OCI-LY3 (cell line): ENCODE results near the gene TRIM24.

Experiments
- EZH2phosphoT487 ChIP-seq: fragments of 200-600 bp; shearing (Covaris generic); IDR thresholded peaks from 2 replicates; pipeline ENCODE4 v1.6.1; 2018; ENCODE audit warnings: antibody characterized with exemption, mixed run types, low read depth
- TF ChIP-seq, protein P1 (sequence below): fragments of 200-600, 300-600 bp; sonication (generic); IDR thresholded peaks from 2 replicates; pipeline ENCODE4 v1.5.1; 2014; ENCODE audit warnings: antibody characterized with exemption, low read length, low read depth

DNA sequence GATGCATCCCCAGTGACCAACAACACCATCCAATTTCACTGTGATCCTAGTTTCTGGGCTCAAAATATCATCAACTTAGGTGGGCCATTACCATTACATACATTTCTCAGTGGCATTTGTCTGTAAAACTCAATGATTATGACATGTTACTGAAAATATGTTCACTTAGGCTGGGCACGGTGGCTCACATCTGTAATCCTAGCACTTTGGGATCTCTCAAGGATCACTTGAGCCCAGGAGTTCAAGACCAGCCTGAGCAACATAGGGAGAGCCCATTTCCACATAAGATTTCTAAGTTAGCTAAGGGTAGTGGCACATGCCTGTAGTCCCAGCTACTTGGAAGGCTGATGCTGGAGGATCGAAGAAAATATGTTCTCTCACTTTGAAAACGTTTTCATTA is 91.0 kb downstream of the TRIM24 start:
- TF ChIP-seq, protein P1, sequence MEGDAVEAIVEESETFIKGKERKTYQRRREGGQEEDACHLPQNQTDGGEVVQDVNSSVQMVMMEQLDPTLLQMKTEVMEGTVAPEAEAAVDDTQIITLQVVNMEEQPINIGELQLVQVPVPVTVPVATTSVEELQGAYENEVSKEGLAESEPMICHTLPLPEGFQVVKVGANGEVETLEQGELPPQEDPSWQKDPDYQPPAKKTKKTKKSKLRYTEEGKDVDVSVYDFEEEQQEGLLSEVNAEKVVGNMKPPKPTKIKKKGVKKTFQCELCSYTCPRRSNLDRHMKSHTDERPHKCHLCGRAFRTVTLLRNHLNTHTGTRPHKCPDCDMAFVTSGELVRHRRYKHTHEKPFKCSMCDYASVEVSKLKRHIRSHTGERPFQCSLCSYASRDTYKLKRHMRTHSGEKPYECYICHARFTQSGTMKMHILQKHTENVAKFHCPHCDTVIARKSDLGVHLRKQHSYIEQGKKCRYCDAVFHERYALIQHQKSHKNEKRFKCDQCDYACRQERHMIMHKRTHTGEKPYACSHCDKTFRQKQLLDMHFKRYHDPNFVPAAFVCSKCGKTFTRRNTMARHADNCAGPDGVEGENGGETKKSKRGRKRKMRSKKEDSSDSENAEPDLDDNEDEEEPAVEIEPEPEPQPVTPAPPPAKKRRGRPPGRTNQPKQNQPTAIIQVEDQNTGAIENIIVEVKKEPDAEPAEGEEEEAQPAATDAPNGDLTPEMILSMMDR: no peak
- no peak for TF ChIP-seq EZH2phosphoT487
